Fibroblast of lung (primary cell): Measurements from ENCODE around the gene JOSD2.

Experiments used
- CTCF ChIP-seq, 2 donors: IDR thresholded peaks in 1 of 2; conservative IDR thresholded peaks in 1 of 2; 1 replicate in 1 of 2; 2 replicates in 1 of 2; pipeline ENCODE4 v1.5.1; 2011 to 2012; ENCODE audit warnings: low read length in 2 of 2, control low read depth in 1 of 2, inconsistent platforms in 1 of 2, low read depth in 1 of 2, mild to moderate bottlenecking in 1 of 2
- EZH2 ChIP-seq: IDR thresholded peaks from 2 replicates; pipeline ENCODE4 v1.5.1; 2012; ENCODE audit warnings: low read length, control low read depth, mild to moderate bottlenecking; ENCODE audit errors: missing control alignments

- TF ChIP-seq CTCF (conservative IDR thresholded peaks at IDR 0.05 in 1 of 2, IDR thresholded peaks at IDR 0.05 in 1 of 2; ENCODE audit: low read depth in 1 of 2, low read length in 2 of 2) (no peak), EZH2 (no peak)
Observed at GRCh38 chr19:50492303-50493052, 18.5 kb downstream of the JOSD2 start.
